Stimulated activated CD4-positive, alpha-beta T cell treated with anti-CD3 and anti-CD28 coated beads, Interleukin-15, amount 100 ng/mL, for 24 hours (primary cell): Measurements from ENCODE around the gene UBE2J2.

Experiments
- DNase-seq: peaks from one replicate; pipeline ENCODE4 v3.0.0-alpha.2; 2020

Gene UBE2J2

GRCh38 chr1:1223891-1224290 lies 49.8 kb downstream of the UBE2J2 start:
- no peak for DNase-seq

GRCh38 chr1:1223321-1223720 lies 50.3 kb downstream of the UBE2J2 start:
- no peak for DNase-seq

GRCh38 chr1:1222575-1223225 lies 51.0 kb downstream of the UBE2J2 start:
- DNase-seq: no peak

GRCh38 chr1:1221887-1222574 lies 51.6 kb downstream of the UBE2J2 start:
- DNase-seq: no peak

- no peak for DNase-seq
Measured at GRCh38 chr1:1220197-1220596, 53.5 kb downstream of the UBE2J2 start.

GRCh38 chr1:1219341-1219740 lies 54.3 kb downstream of the UBE2J2 start:
- peak; percentile 73 for DNase-seq

- no peak for DNase-seq
Measured at GRCh38 chr1:1218524-1219200, 55.0 kb downstream of the UBE2J2 start.

- peak; percentile 77 for DNase-seq
Measured at GRCh38 chr1:1217621-1218523, 55.8 kb downstream of the UBE2J2 start.

- peak; percentile 64 for DNase-seq
Measured at GRCh38 chr1:1216770-1217620, 56.7 kb downstream of the UBE2J2 start.

GRCh38 chr1:1215881-1216605 lies 57.6 kb downstream of the UBE2J2 start:
- peak; percentile 16 for DNase-seq

GRCh38 chr1:1215080-1215676 lies 58.5 kb downstream of the UBE2J2 start:
- DNase-seq: peak; percentile 42

GRCh38 chr1:1213345-1214265 lies 60.0 kb downstream of the UBE2J2 start, which contains the start of gene TNFRSF4:
TSS of gene TNFRSF4 (minus strand) at chr1:1214153. CDS start at chr1:1214127, 26 bp downstream.
- peak; percentile 77 for DNase-seq

GRCh38 chr1:1212780-1213344 lies 60.8 kb downstream of the UBE2J2 start:
- DNase-seq: peak; percentile 69

- peak; percentile 20 for DNase-seq
Measured at GRCh38 chr1:1211541-1212441, 61.9 kb downstream of the UBE2J2 start.

- DNase-seq: peak; percentile 11
Measured at GRCh38 chr1:1210726-1211540, 62.7 kb downstream of the UBE2J2 start.

- DNase-seq: peak; percentile 78
Measured at GRCh38 chr1:1208713-1209433, 64.8 kb downstream of the UBE2J2 start.

GRCh38 chr1:1207571-1207892 lies 66.1 kb downstream of the UBE2J2 start:
- no peak for DNase-seq
